H9 (cell line): ENCODE data around the gene CDKN2B. TPM values are rescaled to one million over a fixed set of nuclear protein-coding genes. Genes with fewer than 3 reads are reported as not detected.

ENCODE experiments used
- DNase-seq: peaks from one replicate; pipeline ENCODE4 v3.0.0-alpha.2; 2017
- H2AFZ ChIP-seq: one replicate; pipeline ENCODE4 v1.6.1; 2013; ENCODE audit warnings: mild to moderate bottlenecking, low read length, control low read depth, moderate library complexity
- H2AK5ac ChIP-seq: 2 replicates; pipeline ENCODE4 v1.6.1; 2013; ENCODE audit warnings: low read length, control low read depth, mixed read lengths; ENCODE audit not compliant: insufficient read length
- H2BK120ac ChIP-seq: one replicate; pipeline ENCODE4 v1.6.1; 2013; ENCODE audit warnings: low read depth, mild to moderate bottlenecking, low read length, control low read depth, inconsistent platforms; ENCODE audit not compliant: poor library complexity, severe bottlenecking
- H2BK12ac ChIP-seq: 2 replicates; pipeline ENCODE4 v1.6.1; 2013; ENCODE audit warnings: low read length, control low read depth, mixed read lengths, low read depth; ENCODE audit not compliant: insufficient read length
- H2BK15ac ChIP-seq: 2 replicates; pipeline ENCODE4 v1.6.1; 2013; ENCODE audit warnings: low read depth, low read length, control low read depth
- H2BK20ac ChIP-seq: one replicate; pipeline ENCODE4 v1.6.1; 2013; ENCODE audit warnings: low read depth, mild to moderate bottlenecking, low read length, control low read depth, inconsistent platforms; ENCODE audit not compliant: poor library complexity, severe bottlenecking
- H2BK5ac ChIP-seq: 2 replicates; pipeline ENCODE4 v1.6.1; 2013; ENCODE audit warnings: low read length, control low read depth, mixed read lengths; ENCODE audit not compliant: insufficient read length
- H3K14ac ChIP-seq: 2 replicates; pipeline ENCODE4 v1.6.1; 2013; ENCODE audit warnings: low read length, control low read depth; ENCODE audit not compliant: insufficient read depth
- H3K18ac ChIP-seq: 2 replicates; pipeline ENCODE4 v1.6.1; 2013; ENCODE audit warnings: low read depth, mild to moderate bottlenecking, mixed read lengths, low read length, control low read depth; ENCODE audit not compliant: insufficient read length
- H3K23ac ChIP-seq: 2 replicates; pipeline ENCODE4 v1.6.1; 2013; ENCODE audit warnings: low read length, control low read depth, mixed read lengths, low read depth; ENCODE audit not compliant: insufficient read length
- H3K23me2 ChIP-seq: 2 replicates; pipeline ENCODE4 v1.6.1; 2013; ENCODE audit warnings: low read depth, mild to moderate bottlenecking, mixed read lengths, low read length, control low read depth; ENCODE audit not compliant: insufficient read length, poor library complexity, severe bottlenecking
- H3K27ac ChIP-seq: 2 replicates; pipeline ENCODE4 v1.5.1; 2013; ENCODE audit warnings: low read length, control low read depth, mixed read lengths, low read depth; ENCODE audit not compliant: insufficient read length
- H3K27me3 ChIP-seq: 2 replicates; pipeline ENCODE4 v1.6.1; 2013; ENCODE audit warnings: low read length, control low read depth, inconsistent platforms; ENCODE audit not compliant: insufficient read depth
- H3K4ac ChIP-seq: 2 replicates; pipeline ENCODE4 v1.6.1; 2013; ENCODE audit warnings: low read depth, mild to moderate bottlenecking, control low read depth, inconsistent platforms, low read length, moderate library complexity
- H3K4me1 ChIP-seq: 2 replicates; pipeline ENCODE4 v1.6.1; 2013; ENCODE audit warnings: low read length, control low read depth, inconsistent platforms; ENCODE audit not compliant: insufficient read depth
- H3K4me2 ChIP-seq: 2 replicates; pipeline ENCODE4 v1.6.1; 2013; ENCODE audit warnings: low read length, control low read depth, mixed read lengths; ENCODE audit not compliant: insufficient read length, insufficient read depth
- H3K56ac ChIP-seq: 2 replicates; pipeline ENCODE4 v1.6.1; 2013; ENCODE audit warnings: low read depth, mild to moderate bottlenecking, mixed read lengths, low read length, control low read depth; ENCODE audit not compliant: insufficient read length
- H3K79me1 ChIP-seq: 2 replicates; pipeline ENCODE4 v1.6.1; 2013; ENCODE audit warnings: low read depth, mild to moderate bottlenecking, moderate library complexity, low read length, control low read depth, inconsistent platforms; ENCODE audit not compliant: insufficient read depth, poor library complexity, severe bottlenecking
- H3K79me2 ChIP-seq: 2 replicates; pipeline ENCODE4 v1.6.1; 2013; ENCODE audit warnings: low read length, control low read depth, inconsistent platforms; ENCODE audit not compliant: insufficient read depth
- H3K9ac ChIP-seq: 2 replicates; pipeline ENCODE4 v1.6.1; 2013; ENCODE audit warnings: low read length, control low read depth, mixed read lengths; ENCODE audit not compliant: insufficient read length; ENCODE audit errors: extremely low read depth
- H3K9me3 ChIP-seq: one replicate; pipeline ENCODE4 v1.6.1; 2013; ENCODE audit warnings: low read depth, low read length, inconsistent platforms; ENCODE audit not compliant: control insufficient read depth
- H3T11ph ChIP-seq: one replicate; pipeline ENCODE4 v1.6.1; 2013; ENCODE audit warnings: mild to moderate bottlenecking, low read length, control low read depth, inconsistent platforms
- H4K20me1 ChIP-seq: one replicate; pipeline ENCODE4 v1.6.1; 2013; ENCODE audit not compliant: control insufficient read depth, insufficient read length, insufficient read depth
- H4K5ac ChIP-seq: 2 replicates; pipeline ENCODE4 v1.6.1; 2013; ENCODE audit warnings: low read depth, mild to moderate bottlenecking, mixed read lengths, low read length, control low read depth; ENCODE audit not compliant: insufficient read length
- H4K8ac ChIP-seq: replicated peaks from 2 replicates; pipeline ENCODE4 v1.6.1; 2013; ENCODE audit warnings: low read length, control low read depth, mixed read lengths, low read depth; ENCODE audit not compliant: insufficient read length
- H4K91ac ChIP-seq: 2 replicates; pipeline ENCODE4 v1.6.1; 2013; ENCODE audit warnings: low read depth, mild to moderate bottlenecking, moderate library complexity, mixed read lengths, low read length, control low read depth; ENCODE audit not compliant: insufficient read length
- H3K27ac Mint-ChIP-seq, 3 experiments: 2 replicates in 2 of 3; 3 replicates in 1 of 3; pipeline ENCODE4 v1.8.0; 2020 to 2021; ENCODE audit warnings: mixed read lengths in 3 of 3, mild to moderate bottlenecking in 1 of 3, moderate library complexity in 1 of 3
- H3K27me3 Mint-ChIP-seq: 2 replicates; pipeline ENCODE4 v1.8.0; 2021; ENCODE audit warnings: low read depth, mild to moderate bottlenecking, moderate library complexity, mixed read lengths
- H3K36me3 Mint-ChIP-seq, 3 experiments: 2 replicates in 2 of 3; 3 replicates in 1 of 3; pipeline ENCODE4 v1.8.0; 2020 to 2021; ENCODE audit warnings: low read depth in 3 of 3, mixed read lengths in 3 of 3; ENCODE audit not compliant: insufficient read depth in 1 of 3
- H3K4me1 Mint-ChIP-seq, 2 experiments: 2 replicates each; pipeline ENCODE4 v1.8.0; 2020; ENCODE audit warnings: mixed read lengths in 2 of 2
- H3K4me3 Mint-ChIP-seq, 2 experiments: 2 replicates in 1 of 2; 3 replicates in 1 of 2; pipeline ENCODE4 v1.8.0; 2020 to 2021; ENCODE audit warnings: mild to moderate bottlenecking in 2 of 2, mixed read lengths in 2 of 2, moderate library complexity in 1 of 2
- H3K9me3 Mint-ChIP-seq, 2 experiments: 2 replicates in 1 of 2; 3 replicates in 1 of 2; pipeline ENCODE4 v1.8.0; 2020; ENCODE audit warnings: mild to moderate bottlenecking in 2 of 2, mixed read lengths in 2 of 2, moderate library complexity in 1 of 2
- WGBS: extraction: QIAGEN DNeasy Blood & Tissue Kit; methylation state at CpG from one replicate; pipeline ENCODE4 v1.1.7; 2013; ENCODE audit warnings: missing lambda C conversion rate, low lambda C conversion rate, mixed read lengths; ENCODE audit not compliant: insufficient read length; ENCODE audit errors: extremely low coverage; 5-methylcytosine and 5-hydroxymethylcytosine counted together
- total RNA-seq: library from RNA; stranded (reverse); gene quantifications from 2 replicates; pipeline ENCODE4 v1.2.1, GENCODE V29; 2021
- TF ChIP-seq, protein P1 (sequence below): fragments of 200-600 bp; sonication (generic); conservative IDR thresholded peaks from 3 replicates; pipeline ENCODE4 v1.8.0; 2021; ENCODE audit warnings: antibody characterized with exemption, mild to moderate bottlenecking

CDKN2B gene
- total RNA-seq, 1 experiment from 2014 or later: 0.13 TPM

DNA sequence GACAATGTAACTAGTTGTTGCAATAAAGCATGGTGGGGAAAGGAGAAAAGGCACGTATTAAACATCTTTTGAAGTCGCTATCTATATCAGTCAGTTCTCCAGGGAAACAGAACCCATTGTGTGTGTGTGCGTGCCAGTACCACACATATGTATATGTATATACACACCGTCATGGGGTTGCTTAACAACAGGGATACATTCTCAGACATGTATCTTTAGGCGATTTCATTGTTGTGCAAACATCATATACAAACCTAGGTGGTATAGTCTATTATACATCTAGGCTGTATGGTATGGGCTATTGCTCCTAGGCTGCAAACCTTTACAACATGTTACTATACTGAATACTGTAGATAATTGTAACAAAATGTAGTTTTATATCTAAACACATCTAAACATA, 12.2 kb downstream of the CDKN2B start:
- no peak overlapping the region for H4K8ac ChIP-seq
- H3K79me1 ChIP-seq: no peaks in the 10 kb centered on the region
- peaks cover 4% of the 10 kb centered on the region for H4K20me1 ChIP-seq
- H3K23me2 ChIP-seq: peaks cover 17% of the 10 kb centered on the region
- peak overlapping the region; percentile 7 for H3K18ac ChIP-seq
- H3K36me3 Mint-ChIP-seq: no peaks in the 10 kb centered on the region
- no peak overlapping the region for H2BK12ac ChIP-seq
- no peak overlapping the region for H4K5ac ChIP-seq
- H3K79me2 ChIP-seq: no peaks in the 10 kb centered on the region
- peak overlapping the region; percentile 87 for H3K4me2 ChIP-seq
- TF ChIP-seq, protein P1, sequence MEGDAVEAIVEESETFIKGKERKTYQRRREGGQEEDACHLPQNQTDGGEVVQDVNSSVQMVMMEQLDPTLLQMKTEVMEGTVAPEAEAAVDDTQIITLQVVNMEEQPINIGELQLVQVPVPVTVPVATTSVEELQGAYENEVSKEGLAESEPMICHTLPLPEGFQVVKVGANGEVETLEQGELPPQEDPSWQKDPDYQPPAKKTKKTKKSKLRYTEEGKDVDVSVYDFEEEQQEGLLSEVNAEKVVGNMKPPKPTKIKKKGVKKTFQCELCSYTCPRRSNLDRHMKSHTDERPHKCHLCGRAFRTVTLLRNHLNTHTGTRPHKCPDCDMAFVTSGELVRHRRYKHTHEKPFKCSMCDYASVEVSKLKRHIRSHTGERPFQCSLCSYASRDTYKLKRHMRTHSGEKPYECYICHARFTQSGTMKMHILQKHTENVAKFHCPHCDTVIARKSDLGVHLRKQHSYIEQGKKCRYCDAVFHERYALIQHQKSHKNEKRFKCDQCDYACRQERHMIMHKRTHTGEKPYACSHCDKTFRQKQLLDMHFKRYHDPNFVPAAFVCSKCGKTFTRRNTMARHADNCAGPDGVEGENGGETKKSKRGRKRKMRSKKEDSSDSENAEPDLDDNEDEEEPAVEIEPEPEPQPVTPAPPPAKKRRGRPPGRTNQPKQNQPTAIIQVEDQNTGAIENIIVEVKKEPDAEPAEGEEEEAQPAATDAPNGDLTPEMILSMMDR: no peak
- H3K56ac ChIP-seq: no peak overlapping the region
- no peak overlapping the region for H2BK20ac ChIP-seq
- no peak overlapping the region for H2BK15ac ChIP-seq
- peaks cover 88% of the 10 kb centered on the region for H3K27me3 Mint-ChIP-seq
- no peak overlapping the region for H3T11ph ChIP-seq
- H3K9me3 Mint-ChIP-seq: no peaks in the 10 kb centered on the region
- H2AFZ ChIP-seq: no peak overlapping the region
- H2BK5ac ChIP-seq: no peak overlapping the region
- H3K4me1 Mint-ChIP-seq: peaks cover 28 to 41% of the 10 kb centered on the region in 2 experiments
- H3K14ac ChIP-seq: no peak overlapping the region
- H4K91ac ChIP-seq: no peak overlapping the region
- H3K23ac ChIP-seq: no peak overlapping the region
- peaks cover 3% of the 10 kb centered on the region; the same call in 1 of the 2 replicates for H3K4me1 ChIP-seq
- no peak overlapping the region for H2AK5ac ChIP-seq
- H3K4me3 Mint-ChIP-seq: peak overlapping the region; percentile 67 to 82; a peak in 1 of 5 replicates
- no peak overlapping the region for H3K27ac Mint-ChIP-seq
- WGBS: no CpG with 5 or more reads among the region's 5 CpGs
- no peak overlapping the region for H2BK120ac ChIP-seq
- no peak overlapping the region for H3K4ac ChIP-seq
- no peaks in the 10 kb centered on the region for H3K9me3 ChIP-seq
- no peak for DNase-seq
- no peak overlapping the region for H3K27ac ChIP-seq
- H3K9ac ChIP-seq: no peak overlapping the region
- peaks cover 24% of the 10 kb centered on the region; the same call in 1 of the 2 replicates for H3K27me3 ChIP-seq
